Fibroblast of skin of left biceps (primary cell): Measurements from ENCODE around the gene SLC7A11.

Source experiments
- DNase-seq, 2 experiments: peaks; one replicate each; pipeline ENCODE4 v3.0.0-alpha.2; 2013; ENCODE audit warnings: low read depth in 2 of 2

Gene SLC7A11

DNA sequence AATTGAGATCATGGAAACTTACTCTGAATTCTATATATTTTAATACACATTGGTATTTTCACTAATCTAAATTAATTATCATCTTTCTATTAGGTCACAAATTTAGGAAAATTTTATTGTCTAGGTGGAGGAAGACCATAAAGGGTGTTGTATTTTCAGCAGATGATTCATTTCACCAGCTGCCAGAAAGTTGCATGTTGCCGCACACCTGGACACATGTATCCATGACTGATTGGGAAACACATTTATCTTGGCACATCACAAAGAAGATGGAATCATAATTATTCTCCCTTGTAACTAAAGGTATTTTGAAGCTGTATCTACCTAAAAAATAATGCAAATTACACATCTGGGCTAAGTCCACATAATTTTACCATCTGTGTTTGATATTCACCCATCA, 33.1 kb downstream of the SLC7A11 start:
- DNase-seq, result no peak

DNA sequence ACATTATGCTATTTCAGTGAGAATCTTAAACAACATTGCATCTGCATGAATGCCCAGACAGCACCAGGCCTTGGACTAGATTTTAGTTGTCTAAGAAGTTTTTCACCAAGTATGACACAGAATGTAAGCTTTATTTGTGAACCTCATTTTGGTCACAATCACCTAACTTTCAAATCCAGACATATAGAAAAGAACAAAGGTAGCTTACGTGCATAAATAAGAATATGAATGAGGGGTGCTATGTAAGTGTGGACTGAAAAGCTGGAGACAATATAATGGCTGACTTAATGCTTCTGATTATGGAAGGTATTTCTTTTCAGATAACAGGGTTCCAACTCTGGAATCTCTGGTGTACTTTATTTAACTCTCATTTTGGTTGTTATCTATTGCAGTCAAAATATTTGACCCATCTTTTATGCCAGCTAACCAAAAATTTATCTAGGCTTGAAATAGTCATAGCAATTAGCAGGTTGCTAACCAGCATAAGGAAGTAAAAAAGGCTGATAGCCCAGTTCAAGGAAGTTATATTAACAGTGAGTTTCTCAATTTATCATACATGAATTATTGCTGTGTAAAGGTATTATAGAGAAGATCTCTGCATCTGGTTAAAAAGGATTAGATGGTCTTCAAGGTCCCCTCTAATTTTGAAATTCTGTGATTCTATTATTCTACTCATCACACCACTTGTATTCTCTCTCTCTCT, 36.5 kb downstream of the SLC7A11 start:
- DNase-seq, result no peak

DNA sequence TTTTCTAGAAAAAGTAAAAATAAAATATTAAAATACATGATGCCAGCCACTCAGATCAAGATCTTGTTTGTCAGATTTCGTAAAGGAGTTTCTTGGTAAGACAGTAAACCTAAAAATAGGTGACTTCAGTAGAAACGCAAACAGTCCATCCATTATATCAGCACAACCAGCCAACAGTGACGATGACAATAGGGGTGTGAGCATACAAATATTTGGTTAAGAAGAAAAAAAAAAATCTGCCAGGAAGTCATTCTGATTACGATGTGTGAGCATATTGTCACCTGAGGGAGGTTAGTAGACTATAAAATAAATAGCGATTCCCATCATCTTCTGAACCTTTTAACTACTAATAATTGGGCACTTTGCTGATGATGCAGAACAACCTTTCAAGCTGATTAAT, 37.6 kb downstream of the SLC7A11 start:
- no peak for DNase-seq

DNA sequence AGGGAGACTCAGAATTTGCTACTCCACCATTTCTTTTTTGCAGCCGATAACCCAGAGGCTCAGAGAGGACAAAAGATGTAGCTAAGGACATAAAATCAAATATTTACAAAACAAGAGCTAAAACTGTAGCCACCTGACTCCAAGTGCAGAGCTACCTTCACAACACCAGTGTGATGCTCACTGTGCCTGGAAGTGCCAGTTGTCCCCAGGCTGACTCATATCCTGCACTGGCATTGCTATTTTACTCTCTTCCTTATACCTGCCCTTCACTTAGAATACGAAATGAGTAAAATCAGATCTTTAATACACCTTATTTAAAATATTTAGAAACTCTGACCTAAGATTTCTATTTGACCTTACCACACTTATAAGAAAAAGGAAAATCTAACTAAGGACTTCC, 39.5 kb downstream of the SLC7A11 start:
- no peak for DNase-seq

DNA sequence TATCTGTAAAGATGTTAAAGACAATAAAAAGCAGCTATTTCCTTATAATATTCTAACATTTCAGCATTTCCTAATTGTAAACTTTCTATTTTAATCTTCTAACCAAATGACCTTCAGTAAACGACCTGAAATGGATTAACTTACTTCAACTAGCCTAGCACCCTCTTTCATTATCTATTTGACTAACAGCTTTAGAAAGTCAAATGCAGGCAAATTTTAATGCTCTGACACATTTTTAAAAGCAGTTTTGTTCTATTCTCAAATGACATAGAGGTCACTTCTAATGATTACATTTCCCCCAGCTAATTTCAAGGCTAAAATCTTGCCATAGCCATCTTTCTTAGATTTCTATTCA, 41.9 kb downstream of the SLC7A11 start:
- no peak for DNase-seq

DNA sequence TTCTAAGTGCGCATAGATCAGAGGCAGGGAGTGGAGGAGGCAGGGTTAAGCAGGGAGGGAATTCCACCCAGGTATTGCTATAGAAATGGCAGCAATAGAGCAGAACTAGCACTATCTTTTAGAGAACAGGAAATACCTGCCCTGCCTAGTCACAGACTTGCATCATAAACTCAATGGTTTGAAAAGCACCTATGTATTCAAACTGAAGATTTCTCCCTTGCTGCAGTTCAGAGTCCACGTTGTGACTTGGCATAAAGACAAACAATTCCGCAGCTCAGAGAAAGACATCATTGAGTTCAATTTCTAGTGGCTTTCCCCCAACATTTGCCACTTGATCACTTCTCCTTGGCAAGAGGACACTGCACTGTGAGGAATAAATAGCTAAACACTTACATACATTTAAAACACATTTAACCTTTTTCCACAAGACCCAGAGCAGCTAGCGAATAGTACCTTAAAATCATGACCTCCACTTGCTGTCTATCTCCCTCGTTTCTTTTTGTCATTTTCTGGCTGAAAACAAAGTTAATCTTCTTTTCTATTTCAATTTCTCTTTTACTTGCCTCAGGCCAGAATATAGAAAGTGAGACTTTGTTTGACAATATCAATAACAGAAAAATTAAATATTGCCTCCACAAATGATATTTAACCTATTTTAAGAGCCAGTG, 42.4 kb downstream of the SLC7A11 start:
- DNase-seq, result no peak

DNA sequence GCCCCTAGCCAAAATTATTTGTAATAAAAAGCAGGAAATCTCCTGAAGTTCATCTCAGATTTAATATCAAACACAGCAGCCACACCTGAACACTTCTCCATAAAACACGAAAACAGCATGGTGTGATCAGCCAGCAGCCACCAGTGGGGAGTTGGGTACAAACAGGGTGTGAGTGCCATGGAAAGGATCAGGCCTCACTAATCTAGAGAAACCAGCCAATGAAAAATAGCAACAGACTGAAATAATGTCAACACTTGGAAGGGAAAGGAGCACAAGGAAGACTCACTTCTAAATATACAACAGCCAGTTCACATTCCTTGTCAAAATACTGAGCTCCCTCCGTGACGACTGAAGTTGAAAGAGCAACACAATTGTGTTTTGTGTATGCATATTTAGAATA, 46.0 kb downstream of the SLC7A11 start:
- DNase-seq, result no peak

DNA sequence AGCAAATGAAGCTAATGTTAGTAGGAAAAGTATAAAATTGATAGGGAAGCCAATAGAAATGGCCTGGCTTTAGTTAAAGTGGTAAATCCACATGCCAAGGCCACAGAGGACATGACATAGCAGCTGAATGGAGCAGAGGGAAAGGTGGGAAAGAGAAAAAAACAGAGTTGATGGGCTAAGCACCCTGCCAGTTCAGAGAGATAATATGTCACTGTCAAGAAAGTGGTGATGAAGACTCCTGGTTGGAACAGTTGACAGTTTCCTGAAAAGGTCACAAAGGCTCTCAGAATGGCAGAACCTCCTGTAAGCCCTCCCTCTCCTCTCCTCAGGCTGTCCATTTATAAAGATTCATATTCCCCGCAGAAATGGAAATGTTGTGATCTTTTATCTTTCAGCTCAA, 48.2 kb downstream of the SLC7A11 start:
- DNase-seq, result no peak

DNA sequence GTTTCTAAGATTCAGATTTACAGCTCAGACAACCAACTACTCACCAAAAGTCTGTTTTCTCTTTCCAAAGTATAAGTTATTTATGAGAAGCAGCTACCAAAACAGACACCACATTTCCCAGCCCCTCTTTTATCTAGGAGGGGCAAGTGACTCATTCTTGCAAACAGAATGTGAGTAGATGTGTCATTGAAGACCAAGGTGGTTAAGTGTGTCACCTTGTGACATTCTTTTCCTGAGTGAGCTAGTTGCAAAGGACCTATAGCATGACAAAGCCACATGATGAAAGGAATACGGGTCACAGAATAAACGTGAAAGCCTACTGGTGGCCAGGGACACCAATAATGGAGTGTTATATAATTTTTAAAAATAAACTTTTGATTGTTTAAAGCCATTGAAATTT, 50.0 kb downstream of the SLC7A11 start:
- no peak for DNase-seq

DNA sequence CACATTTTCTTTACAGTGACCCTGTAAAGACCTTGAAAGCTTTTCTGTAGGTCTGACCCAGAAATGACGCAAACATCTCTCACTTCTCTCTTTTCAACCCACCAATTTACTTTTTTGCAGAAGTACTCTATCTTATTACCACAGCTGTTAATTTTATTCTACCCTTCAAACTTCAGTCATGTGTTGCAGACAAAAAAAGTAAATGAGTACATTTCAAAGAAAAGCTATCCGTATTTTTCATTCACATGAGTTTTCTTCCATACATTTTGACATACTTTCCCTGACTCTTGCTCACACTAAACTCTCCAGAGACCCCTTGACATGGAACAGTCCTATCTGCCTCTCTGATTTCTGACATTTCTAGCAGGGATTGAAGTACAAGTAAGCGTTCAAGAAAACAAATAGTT, 51.7 kb downstream of the SLC7A11 start:
- DNase-seq, result no peak

DNA sequence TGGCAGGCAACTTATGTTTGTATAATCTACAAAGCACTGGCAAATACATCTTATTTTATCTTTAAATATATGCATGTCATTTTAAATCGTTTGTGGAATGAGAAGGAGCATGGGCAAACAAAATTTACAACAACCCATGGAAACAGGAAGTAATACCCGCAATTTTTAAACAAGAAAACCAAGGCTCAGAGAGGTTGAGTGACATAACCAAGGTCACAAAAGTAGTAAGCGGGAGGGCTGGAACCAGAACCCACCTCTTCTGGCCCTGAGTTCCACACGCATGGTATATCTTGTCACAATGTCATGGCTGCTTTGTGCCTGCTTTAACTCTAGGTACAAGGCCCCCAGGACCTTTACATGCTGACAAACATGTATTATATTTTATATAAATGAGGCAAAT, 52.9 kb downstream of the SLC7A11 start:
- DNase-seq, result no peak

DNA sequence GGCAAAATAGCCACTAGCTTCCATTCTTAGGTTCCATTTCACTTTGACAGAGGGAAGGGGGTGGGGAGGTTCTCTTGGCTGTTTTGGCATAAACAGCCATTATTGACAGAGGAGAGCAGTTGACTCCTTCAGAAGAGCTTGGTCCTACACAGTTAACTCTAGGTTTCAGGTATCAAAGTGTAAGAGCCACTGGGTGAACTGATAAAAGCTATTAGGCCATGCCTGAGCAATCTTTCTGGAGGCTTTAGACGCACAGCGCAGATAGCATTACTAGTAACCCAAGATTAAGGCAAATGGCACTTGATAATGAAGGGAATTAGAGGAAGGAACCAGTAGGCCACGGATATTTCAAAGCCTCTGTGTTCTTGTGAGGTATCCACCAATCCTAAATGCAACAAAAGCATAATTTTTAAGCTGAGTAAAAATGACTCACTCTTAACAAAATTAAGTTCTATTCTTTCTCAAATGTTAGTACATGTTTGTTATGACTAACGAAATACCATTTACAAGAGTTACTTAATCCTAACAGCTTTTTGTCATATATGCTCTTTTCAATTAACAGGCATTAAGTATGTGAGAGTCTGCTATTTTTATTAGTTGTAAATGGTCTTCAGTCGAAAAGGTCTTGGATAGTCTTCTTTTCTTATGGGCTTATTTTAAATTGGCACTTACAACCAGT, 53.6 kb downstream of the SLC7A11 start:
- DNase-seq, result no peak

DNA sequence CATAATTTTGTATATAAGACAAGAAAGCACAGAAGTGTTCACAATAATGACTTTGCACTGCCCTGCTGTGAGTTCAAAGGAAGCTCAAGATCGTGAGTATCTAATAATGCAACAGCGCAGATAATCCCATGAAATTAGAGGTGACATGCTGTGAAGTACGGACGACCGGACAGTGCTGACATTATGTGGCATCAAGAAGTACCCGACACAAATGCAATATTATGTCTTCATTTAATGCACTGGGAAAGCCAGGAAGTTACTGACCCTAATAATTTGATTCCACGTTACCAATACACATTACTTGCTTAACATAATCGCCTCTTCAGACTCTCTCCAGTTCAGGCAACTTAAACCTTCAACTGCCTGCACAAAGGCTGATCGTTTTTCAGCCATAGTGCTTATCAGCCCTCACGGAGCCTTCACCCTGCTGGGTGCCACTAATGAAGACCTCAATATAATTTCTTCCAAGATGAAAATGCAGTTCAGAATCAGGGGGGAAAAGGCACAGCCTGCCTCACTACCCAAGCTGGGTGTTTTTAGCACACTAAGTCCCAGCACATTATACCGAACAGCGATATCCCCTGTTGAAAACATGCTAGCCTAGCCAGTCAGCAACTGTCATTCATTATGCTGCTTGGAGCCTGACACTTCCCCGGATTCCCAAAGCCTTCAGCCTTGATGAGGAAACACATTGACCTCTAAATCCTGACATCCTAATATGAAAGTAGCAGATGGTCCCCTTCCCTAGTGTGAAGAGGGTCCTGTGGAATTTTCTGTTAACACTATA, 56.1 kb downstream of the SLC7A11 start:
- DNase-seq, result no peak

DNA sequence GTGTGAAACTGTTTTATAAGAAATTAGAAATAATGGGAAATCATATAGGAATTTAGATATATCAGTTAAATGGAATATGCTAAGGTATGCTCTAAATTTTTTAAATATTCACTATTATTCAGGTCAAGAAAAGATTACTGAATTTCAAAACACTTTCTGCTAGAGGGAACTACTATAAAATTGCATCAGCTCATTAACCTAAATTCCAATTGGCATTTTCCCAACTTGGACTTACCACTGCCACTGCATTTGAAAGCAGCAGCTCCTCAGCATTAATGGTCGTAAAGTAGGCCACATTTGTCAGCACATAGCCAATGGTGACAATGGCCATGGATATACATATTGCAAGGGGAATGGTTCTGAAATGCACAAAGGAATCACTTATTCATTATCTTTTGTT, 57.3 kb downstream of the SLC7A11 start:
- DNase-seq, result no peak

DNA sequence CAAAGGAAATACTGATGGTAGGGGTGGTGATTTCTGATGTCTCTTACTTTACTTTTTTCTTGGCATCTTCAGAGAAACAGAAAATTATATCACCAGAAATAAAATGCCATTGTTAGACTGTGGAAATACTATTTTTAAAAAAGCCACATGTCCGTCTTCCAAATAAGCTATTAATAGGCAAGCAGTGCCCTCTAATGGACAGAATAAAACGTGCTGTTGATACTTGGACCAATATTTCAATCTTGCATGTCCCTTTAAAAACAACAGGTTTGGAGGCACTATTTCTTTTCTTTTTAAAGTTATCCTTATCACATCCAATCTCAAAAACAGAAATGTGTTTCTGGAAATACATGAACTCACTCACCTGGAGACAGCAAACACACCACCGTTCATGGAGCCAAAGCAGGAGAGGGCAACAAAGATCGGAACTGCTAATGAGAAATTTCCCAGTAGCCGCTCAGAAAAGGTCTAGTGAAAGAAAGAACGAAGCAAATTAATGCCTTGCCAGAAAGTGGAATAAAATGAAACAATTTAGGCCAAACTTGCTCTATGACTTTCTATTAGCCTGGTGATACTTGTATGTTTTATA, 59.2 kb downstream of the SLC7A11 start:
- no peak for DNase-seq

DNA sequence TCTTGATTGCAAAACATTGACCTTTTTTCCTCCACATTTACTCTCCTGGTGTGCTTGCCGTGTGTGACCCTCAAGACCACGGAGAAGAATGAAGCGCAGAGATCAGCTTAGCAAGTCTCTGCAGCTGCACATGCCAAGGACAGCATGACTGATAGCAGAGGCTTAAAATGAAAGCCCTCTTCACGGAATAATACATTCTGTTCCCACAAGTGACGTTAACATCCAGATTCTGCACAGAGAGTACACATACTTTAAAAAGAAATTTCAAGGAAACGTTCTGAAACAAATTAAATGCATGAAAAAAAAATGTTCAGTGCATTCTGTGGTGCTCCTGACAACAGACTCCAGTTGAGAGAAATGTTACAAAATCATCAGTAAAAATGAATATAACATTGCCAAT, 60.9 kb downstream of the SLC7A11 start:
- DNase-seq, result no peak

DNA sequence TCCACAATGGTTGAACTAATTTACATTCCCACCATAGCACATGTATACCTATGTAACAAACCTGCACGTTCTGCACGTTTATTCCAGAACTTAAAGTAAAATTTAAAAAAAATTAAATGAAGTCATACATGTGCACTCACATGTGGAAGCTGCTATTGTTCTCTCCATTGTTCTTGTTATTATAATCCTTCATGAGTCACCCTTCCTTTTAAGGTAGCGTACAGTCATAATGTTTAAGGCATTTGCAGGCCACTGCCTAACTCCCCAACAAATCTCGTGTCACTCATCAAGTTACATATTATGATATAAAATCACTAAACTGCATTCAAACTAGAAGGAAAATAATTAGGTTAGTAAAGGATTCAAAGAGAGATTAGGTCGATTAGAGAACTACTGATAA, 63.6 kb downstream of the SLC7A11 start:
- no peak for DNase-seq

DNA sequence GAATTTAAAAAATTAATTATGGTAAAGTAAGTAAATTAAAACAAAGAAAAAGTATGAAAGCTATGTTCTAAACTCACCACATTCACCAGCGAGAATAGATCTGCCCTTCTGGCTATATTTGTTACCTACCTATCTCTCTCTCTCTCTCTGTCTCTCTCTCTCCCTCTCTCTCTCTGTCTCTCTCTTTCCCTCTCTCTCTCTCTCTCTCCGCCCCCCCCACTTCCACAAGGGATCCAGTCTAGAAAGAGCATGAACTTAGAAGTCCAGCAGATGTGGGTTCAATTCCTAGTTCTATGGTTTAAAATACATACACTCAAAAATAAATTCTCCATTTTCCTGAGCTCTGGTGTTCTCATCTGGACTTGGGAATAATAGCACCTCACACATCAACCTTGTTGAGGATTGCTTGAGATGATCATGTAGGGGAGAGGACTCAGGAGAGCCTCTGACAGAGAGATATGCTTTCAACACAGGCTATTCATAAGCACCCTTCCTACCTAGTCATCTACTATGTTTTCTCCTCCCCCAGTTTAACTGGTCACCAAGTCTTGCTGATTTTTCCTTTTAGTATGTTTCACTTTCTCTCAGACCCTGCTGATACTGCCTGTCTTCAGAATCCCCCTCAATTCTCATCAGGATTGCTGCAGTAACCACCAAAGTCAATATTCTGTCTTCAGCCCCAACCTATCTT, 64.7 kb downstream of the SLC7A11 start:
- no peak for DNase-seq

DNA sequence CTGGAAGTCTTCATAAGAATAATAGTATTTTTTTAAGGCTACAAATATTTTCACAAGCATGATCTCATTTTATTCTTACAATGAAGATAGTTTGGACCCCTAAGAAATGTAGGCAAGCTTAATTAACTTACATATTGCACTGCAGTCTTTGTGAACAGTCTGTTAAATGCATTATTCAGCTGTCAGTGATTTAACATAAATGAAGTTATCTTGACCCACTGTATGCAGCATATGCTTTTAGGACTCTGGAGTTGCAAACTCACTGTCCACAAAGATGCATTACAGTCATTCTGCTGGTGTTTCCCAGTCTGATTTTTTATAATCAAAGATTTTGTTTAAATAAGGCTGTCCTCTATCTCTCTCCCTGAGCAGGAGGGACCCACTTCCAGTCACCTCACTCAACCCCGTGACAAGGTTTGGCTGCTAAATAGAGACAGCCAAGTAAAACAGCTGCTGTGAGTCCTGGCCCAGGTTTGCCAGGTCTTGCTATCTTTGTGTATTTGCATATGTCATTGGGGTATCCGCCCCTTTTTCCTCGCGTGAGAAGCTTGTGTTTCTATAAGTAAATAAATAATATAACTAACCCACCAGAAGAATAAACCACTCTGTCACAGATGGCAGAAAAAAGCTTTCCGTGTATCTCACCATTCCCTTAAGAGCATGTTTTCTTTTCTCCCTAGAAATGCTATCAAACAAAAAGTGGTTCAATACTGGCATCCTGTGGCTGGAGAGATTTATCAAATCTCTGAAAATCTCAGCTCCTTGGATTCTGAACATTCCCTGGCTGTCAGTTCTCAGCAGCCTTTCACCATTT, 67.0 kb downstream of the SLC7A11 start:
- DNase-seq, result no peak

DNA sequence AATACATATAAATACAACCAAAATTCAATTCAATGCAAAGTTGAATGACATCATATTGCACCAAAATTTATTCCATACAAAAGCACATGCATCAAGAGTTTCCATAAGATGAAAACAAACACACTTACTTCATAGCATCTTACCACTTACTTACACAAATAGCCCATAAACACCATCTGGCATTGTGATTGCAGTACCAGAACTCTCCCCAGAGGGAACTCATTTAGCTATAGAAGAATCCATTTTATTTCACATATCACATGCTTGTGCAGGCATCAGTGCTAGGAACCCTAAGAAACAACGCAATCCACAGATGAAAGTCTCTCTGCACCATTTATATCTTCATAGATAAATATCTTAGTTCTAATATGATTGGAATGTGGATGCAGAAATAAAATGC, 77.9 kb downstream of the SLC7A11 start:
- no peak for DNase-seq

DNA sequence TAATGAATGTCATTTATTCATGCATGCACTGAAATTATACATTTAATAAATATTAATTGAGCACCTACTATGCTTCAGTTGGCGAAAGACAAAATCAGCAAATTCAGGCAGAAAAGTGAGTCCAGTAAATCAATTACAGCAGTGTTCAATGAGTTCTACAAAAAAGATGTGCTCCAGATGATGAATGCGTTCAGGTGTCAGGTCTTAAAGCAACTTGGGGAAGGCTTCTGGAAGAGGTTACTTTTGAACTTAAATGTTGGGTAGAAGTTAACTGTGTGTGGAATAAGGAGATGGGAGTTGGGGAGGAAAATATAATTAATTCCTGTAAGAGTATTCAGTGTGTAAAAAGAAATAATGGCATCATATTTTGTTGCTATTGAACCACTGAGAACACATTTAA, 79.0 kb downstream of the SLC7A11 start:
- no peak for DNase-seq
